ENCODE results near the gene HDAC7. TPM values are rescaled to one million over a fixed set of nuclear protein-coding genes. Genes with fewer than 3 reads are reported as not detected.

The HDAC7 gene
- total and polyA plus RNA-seq, 2 of the 13 experiments (the other 11 are each of a cell fraction or from before 2014, with no cell fraction given) = 4.6 to 10.8 TPM

DNA sequence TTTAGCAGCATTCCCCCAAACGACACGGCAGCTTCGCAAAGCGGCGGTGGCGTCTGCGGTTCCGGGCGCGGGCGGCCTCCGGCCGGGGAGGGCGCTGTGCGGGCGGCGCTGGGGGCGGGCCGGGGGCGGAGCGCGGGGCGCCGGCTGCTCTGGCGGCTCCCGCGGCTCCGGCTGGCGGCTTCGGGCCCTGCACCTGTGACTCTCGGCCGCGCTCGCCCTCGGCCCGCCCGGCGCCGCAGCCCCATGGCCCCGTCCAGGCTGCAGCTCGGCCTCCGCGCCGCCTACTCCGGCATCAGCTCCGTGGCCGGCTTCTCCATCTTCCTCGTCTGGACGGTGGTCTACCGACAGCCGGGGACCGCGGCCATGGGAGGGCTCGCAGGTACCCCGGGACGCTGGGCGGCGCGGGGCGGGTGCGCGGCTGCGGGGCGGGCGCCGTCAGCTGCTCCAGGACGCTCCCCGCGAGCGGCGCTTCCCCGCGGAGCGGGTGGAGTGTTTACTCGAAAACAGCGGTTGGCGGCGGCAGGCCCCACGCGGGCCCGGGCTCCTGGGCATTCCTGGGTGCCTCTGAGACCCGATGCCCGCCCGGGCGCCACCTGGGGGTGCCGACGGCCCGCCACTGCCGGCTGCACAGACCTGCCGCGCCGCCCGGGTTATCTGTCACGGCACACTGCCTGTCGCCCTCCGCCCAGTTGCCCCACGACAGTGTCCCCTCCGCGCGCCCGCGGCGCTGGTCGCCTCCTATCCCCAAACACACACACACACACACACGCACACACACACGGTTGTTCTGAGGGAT lies 46.4 kb downstream of the HDAC7 start, which contains the start of gene SLC48A1 (continued):
- TF ChIP-seq, protein P1, sequence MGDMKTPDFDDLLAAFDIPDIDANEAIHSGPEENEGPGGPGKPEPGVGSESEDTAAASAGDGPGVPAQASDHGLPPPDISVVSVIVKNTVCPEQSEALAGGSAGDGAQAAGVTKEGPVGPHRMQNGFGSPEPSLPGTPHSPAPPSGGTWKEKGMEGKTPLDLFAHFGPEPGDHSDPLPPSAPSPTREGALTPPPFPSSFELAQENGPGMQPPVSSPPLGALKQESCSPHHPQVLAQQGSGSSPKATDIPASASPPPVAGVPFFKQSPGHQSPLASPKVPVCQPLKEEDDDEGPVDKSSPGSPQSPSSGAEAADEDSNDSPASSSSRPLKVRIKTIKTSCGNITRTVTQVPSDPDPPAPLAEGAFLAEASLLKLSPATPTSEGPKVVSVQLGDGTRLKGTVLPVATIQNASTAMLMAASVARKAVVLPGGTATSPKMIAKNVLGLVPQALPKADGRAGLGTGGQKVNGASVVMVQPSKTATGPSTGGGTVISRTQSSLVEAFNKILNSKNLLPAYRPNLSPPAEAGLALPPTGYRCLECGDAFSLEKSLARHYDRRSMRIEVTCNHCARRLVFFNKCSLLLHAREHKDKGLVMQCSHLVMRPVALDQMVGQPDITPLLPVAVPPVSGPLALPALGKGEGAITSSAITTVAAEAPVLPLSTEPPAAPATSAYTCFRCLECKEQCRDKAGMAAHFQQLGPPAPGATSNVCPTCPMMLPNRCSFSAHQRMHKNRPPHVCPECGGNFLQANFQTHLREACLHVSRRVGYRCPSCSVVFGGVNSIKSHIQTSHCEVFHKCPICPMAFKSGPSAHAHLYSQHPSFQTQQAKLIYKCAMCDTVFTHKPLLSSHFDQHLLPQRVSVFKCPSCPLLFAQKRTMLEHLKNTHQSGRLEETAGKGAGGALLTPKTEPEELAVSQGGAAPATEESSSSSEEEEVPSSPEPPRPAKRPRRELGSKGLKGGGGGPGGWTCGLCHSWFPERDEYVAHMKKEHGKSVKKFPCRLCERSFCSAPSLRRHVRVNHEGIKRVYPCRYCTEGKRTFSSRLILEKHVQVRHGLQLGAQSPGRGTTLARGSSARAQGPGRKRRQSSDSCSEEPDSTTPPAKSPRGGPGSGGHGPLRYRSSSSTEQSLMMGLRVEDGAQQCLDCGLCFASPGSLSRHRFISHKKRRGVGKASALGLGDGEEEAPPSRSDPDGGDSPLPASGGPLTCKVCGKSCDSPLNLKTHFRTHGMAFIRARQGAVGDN (CRISPR knock-in tag; IDR thresholded peaks at IDR 0.05) = peak; percentile 63
- TF ChIP-seq ZNF207 (IDR thresholded peaks at IDR 0.05; ENCODE audit: borderline replicate concordance) (no peak), SPEN (CRISPR knock-in tag; IDR thresholded peaks at IDR 0.05; ENCODE audit: low read depth) (no peak; the same call in 1 of the 2 replicates), ZNF12 (CRISPR knock-in tag; IDR thresholded peaks at IDR 0.05) (no peak), YEATS4 (CRISPR knock-in tag; IDR thresholded peaks at IDR 0.05; ENCODE audit: borderline replicate concordance) (no peak; the same call in 1 of the 2 replicates), THAP7 (CRISPR knock-in tag; IDR thresholded peaks at IDR 0.05) (0 out of 2 replicates have a peak, but pooled peaks have one; percentile 26), ZZZ3 (CRISPR knock-in tag; IDR thresholded peaks at IDR 0.05; ENCODE audit: borderline replicate concordance) (no peak), ZNF777 (CRISPR knock-in tag; IDR thresholded peaks at IDR 0.05) (peak; percentile 93), CEBPG (CRISPR knock-in tag; IDR thresholded peaks at IDR 0.05) (no peak), SMYD3 (CRISPR knock-in tag; IDR thresholded peaks at IDR 0.05) (no peak), SP140L (CRISPR knock-in tag; IDR thresholded peaks at IDR 0.05; ENCODE audit: borderline replicate concordance) (no peak), ELF4 (CRISPR knock-in tag; IDR thresholded peaks at IDR 0.05; ENCODE audit: borderline replicate concordance) (no peak)
- TF ChIP-seq, protein P2, sequence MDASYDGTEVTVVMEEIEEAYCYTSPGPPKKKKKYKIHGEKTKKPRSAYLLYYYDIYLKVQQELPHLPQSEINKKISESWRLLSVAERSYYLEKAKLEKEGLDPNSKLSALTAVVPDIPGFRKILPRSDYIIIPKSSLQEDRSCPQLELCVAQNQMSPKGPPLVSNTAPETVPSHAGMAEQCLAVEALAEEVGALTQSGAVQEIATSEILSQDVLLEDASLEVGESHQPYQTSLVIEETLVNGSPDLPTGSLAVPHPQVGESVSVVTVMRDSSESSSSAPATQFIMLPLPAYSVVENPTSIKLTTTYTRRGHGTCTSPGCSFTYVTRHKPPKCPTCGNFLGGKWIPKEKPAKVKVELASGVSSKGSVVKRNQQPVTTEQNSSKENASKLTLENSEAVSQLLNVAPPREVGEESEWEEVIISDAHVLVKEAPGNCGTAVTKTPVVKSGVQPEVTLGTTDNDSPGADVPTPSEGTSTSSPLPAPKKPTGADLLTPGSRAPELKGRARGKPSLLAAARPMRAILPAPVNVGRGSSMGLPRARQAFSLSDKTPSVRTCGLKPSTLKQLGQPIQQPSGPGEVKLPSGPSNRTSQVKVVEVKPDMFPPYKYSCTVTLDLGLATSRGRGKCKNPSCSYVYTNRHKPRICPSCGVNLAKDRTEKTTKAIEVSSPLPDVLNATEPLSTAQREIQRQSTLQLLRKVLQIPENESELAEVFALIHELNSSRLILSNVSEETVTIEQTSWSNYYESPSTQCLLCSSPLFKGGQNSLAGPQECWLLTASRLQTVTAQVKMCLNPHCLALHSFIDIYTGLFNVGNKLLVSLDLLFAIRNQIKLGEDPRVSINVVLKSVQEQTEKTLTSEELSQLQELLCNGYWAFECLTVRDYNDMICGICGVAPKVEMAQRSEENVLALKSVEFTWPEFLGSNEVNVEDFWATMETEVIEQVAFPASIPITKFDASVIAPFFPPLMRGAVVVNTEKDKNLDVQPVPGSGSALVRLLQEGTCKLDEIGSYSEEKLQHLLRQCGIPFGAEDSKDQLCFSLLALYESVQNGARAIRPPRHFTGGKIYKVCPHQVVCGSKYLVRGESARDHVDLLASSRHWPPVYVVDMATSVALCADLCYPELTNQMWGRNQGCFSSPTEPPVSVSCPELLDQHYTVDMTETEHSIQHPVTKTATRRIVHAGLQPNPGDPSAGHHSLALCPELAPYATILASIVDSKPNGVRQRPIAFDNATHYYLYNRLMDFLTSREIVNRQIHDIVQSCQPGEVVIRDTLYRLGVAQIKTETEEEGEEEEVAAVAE (CRISPR knock-in tag; IDR thresholded peaks at IDR 0.05; ENCODE audit: borderline replicate concordance) = no peak
- TF ChIP-seq, protein P3, sequence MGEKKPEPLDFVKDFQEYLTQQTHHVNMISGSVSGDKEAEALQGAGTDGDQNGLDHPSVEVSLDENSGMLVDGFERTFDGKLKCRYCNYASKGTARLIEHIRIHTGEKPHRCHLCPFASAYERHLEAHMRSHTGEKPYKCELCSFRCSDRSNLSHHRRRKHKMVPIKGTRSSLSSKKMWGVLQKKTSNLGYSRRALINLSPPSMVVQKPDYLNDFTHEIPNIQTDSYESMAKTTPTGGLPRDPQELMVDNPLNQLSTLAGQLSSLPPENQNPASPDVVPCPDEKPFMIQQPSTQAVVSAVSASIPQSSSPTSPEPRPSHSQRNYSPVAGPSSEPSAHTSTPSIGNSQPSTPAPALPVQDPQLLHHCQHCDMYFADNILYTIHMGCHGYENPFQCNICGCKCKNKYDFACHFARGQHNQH (CRISPR knock-in tag; IDR thresholded peaks at IDR 0.05) = no peak

All from HepG2 (cell line).